WERI-Rb-1 (cell line): ENCODE data around the gene RABGAP1L.

Experiments
- DNase-seq: peaks from one replicate; pipeline ENCODE4 v3.0.0-alpha.2; 2020
- H3K27ac ChIP-seq: fragments of 250-450 bp; sonication (Bioruptor Pico); 2 replicates; pipeline ENCODE4 v1.5.1; 2020; ENCODE audit warnings: mild to moderate bottlenecking, moderate library complexity
- H3K27me3 ChIP-seq: fragments of 250-450 bp; sonication (Bioruptor Pico); 2 replicates; pipeline ENCODE4 v1.5.1; 2021; ENCODE audit warnings: mild to moderate bottlenecking, low read depth, moderate library complexity; ENCODE audit not compliant: insufficient read depth, severe bottlenecking
- H3K36me3 ChIP-seq: fragments of 250-450 bp; sonication (Bioruptor Pico); 2 replicates; pipeline ENCODE4 v1.5.1; 2020; ENCODE audit warnings: mild to moderate bottlenecking, moderate library complexity
- H3K4me3 ChIP-seq: 2 replicates; pipeline ENCODE4 v1.5.1; 2011; ENCODE audit warnings: low read depth, mild to moderate bottlenecking, control low read depth, low read length
- H3K9me3 ChIP-seq: fragments of 250-450 bp; sonication (Bioruptor Pico); 2 replicates; pipeline ENCODE4 v1.5.1; 2021; ENCODE audit warnings: mild to moderate bottlenecking, moderate library complexity; ENCODE audit not compliant: severe bottlenecking
- CTCF ChIP-seq: IDR thresholded peaks from 2 replicates; pipeline ENCODE4 v1.5.1; 2011; ENCODE audit warnings: low read depth, mild to moderate bottlenecking, control low read depth, inconsistent platforms, low read length

RABGAP1L gene

GRCh38 chr1:174428739-174429138 lies 269.4 kb downstream of the RABGAP1L start:
- Histone ChIP-seq H3K36me3 (no peaks in the 10 kb centered on the region), H3K27me3 (no peaks in the 10 kb centered on the region), H3K27ac (no peak overlapping the region), H3K4me3 (no peak overlapping the region), H3K9me3 (no peaks in the 10 kb centered on the region)
- no peak for TF ChIP-seq CTCF
- no peak for DNase-seq

- Histone ChIP-seq H3K9me3 (peaks cover 7% of the 10 kb centered on the region), H3K4me3 (no peak overlapping the region), H3K27ac (no peak overlapping the region), H3K27me3 (no peaks in the 10 kb centered on the region), H3K36me3 (no peaks in the 10 kb centered on the region)
- no peak for DNase-seq
- TF ChIP-seq CTCF, result no peak
These were observed 274.1 kb downstream of the RABGAP1L start for GRCh38 chr1:174433451-174433850.

DNA sequence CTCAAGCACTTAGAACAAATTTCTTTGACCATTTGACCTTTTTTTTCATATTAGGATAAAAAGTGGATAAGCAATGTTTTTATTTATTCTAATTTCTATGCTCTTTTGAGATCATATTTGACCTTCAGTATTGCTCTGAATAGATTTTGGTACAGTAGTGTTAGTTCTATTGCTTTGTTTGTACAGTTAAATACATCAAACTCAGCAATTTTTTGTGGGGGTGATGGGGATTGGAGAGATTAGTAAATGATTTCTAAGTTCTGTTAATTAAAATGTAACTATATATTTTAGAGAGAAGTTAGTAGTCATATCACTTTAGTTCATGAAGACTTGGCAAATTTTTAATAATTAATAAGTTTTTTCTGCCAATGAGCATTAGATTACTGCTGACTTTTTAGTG lies 286.0 kb downstream of the RABGAP1L start:
- Histone ChIP-seq H3K9me3 (no peaks in the 10 kb centered on the region), H3K27ac (no peak overlapping the region), H3K36me3 (no peaks in the 10 kb centered on the region), H3K4me3 (no peak overlapping the region), H3K27me3 (no peaks in the 10 kb centered on the region)
- no peak for TF ChIP-seq CTCF
- no peak for DNase-seq

- H3K36me3 ChIP-seq, result no peaks in the 10 kb centered on the region
- TF ChIP-seq CTCF, result no peak
- no peaks in the 10 kb centered on the region for H3K9me3 ChIP-seq
- no peaks in the 10 kb centered on the region for H3K27me3 ChIP-seq
- DNase-seq, result no peak
- no peak overlapping the region for H3K27ac ChIP-seq
- H3K4me3 ChIP-seq, result no peak overlapping the region
These were observed 286.5 kb downstream of the RABGAP1L start for GRCh38 chr1:174445817-174446216.

- Histone ChIP-seq H3K36me3 (no peaks in the 10 kb centered on the region), H3K4me3 (no peak within 1 kb of the TSS), H3K27me3 (no peaks in the 10 kb centered on the region), H3K27ac (no peak within 1 kb of the TSS), H3K9me3 (no peaks in the 10 kb centered on the region)
- TF ChIP-seq CTCF, result no peak
- no peak for DNase-seq
These were observed 288.7 kb downstream of the RABGAP1L start, which contains the start of gene GPR52 for GRCh38 chr1:174447866-174448530. TSS of gene GPR52 (plus strand) at chr1:174447964. CDS start at chr1:174448112, 148 bp downstream.

GRCh38 chr1:174448531-174448883 lies 289.2 kb downstream of the RABGAP1L start:
- no peak overlapping the region for H3K27ac ChIP-seq
- no peak for DNase-seq
- no peak for TF ChIP-seq CTCF

More at GRCh38 chr1:174448531-174448883, 289.2 kb downstream of the RABGAP1L start:
- Histone ChIP-seq H3K27me3 (no peaks in the 10 kb centered on the region), H3K9me3 (no peaks in the 10 kb centered on the region), H3K36me3 (no peaks in the 10 kb centered on the region), H3K4me3 (no peak overlapping the region)
